Brain microvascular endothelial cell (primary cell): ENCODE results near the gene PELO.

Experiments
- DNase-seq: peaks from one replicate; pipeline ENCODE4 v3.0.0-alpha.2; 2020
- H3K27ac ChIP-seq: fragments of 250-450 bp; sonication (Bioruptor Pico); 2 replicates; pipeline ENCODE4 v1.5.1; 2020; ENCODE audit warnings: mild to moderate bottlenecking, moderate library complexity
- H3K27me3 ChIP-seq: fragments of 250-450 bp; sonication (Bioruptor Pico); replicated peaks from 2 replicates; pipeline ENCODE4 v1.5.1; 2020; ENCODE audit warnings: mild to moderate bottlenecking
- H3K36me3 ChIP-seq: fragments of 250-450 bp; sonication (Bioruptor Pico); replicated peaks from 2 replicates; pipeline ENCODE4 v1.5.1; 2020; ENCODE audit warnings: mild to moderate bottlenecking
- H3K4me3 ChIP-seq: 2 replicates; pipeline ENCODE4 v1.5.1; 2011; ENCODE audit warnings: low read depth, mild to moderate bottlenecking, control low read depth, low read length, moderate library complexity
- in situ Hi-C: cut with HindIII; loops from 2 replicates; pipeline ENCODE4 v1.10.0; 2017; ENCODE audit warnings: low sequenced_read_pairs, low pct_ligation_motif_present
- TF ChIP-seq, protein P1 (sequence below): IDR thresholded peaks from 2 replicates; pipeline ENCODE4 v1.5.1; 2011; ENCODE audit warnings: low read depth, mild to moderate bottlenecking, moderate library complexity, low read length, control low read depth, inconsistent platforms; ENCODE audit errors: missing control alignments

Gene PELO

DNA sequence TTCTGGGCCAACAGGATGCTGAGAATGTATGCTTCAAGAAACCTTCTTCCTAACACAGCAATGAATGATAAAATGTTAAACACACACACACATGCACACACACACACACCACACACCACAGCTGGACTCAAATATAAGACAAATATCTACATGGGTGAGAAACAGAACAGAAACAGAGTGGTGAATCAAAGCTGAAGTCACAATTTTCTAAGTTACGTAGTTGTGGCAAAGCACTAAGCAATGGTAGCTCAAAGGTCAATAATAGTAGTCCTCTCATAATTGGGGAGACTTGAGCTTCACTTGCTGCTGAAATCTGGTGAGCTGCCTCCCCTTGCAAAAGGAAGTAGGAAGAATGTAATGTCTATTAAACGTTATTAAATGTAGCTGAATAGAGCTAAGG is 33.7 kb upstream of the PELO start:
- TF ChIP-seq, protein P1, sequence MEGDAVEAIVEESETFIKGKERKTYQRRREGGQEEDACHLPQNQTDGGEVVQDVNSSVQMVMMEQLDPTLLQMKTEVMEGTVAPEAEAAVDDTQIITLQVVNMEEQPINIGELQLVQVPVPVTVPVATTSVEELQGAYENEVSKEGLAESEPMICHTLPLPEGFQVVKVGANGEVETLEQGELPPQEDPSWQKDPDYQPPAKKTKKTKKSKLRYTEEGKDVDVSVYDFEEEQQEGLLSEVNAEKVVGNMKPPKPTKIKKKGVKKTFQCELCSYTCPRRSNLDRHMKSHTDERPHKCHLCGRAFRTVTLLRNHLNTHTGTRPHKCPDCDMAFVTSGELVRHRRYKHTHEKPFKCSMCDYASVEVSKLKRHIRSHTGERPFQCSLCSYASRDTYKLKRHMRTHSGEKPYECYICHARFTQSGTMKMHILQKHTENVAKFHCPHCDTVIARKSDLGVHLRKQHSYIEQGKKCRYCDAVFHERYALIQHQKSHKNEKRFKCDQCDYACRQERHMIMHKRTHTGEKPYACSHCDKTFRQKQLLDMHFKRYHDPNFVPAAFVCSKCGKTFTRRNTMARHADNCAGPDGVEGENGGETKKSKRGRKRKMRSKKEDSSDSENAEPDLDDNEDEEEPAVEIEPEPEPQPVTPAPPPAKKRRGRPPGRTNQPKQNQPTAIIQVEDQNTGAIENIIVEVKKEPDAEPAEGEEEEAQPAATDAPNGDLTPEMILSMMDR: no peak
- Histone ChIP-seq H3K36me3 (no peaks in the 10 kb centered on the region), H3K27me3 (no peaks in the 10 kb centered on the region), H3K4me3 (no peak overlapping the region), H3K27ac (no peak overlapping the region)
- in situ Hi-C loops: no loop called here
- no peak for DNase-seq

DNA sequence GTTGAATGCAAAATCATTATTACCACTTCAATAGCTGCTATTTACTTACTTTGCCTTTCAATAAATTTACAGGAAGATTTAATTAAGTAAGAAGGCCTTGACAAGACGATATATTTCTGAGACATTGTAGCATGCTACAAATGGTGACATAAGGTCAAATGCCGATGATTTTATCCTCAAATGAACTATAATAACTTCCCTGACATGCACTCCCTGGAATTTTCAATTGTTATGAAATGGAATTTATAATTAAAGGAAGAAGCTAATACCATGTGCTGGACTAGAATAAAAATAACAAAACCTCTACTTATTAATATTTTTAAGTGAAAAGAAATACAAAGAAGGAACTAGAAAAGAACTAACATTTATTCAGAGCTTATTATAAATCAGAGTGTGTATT is 30.2 kb upstream of the PELO start:
- Histone ChIP-seq H3K27ac (peak overlapping the region; percentile 84), H3K36me3 (no peaks in the 10 kb centered on the region), H3K27me3 (no peaks in the 10 kb centered on the region), H3K4me3 (no peak overlapping the region)
- no peak for DNase-seq
- in situ Hi-C loops: no loop called here
- TF ChIP-seq, protein P1: no peak

DNA sequence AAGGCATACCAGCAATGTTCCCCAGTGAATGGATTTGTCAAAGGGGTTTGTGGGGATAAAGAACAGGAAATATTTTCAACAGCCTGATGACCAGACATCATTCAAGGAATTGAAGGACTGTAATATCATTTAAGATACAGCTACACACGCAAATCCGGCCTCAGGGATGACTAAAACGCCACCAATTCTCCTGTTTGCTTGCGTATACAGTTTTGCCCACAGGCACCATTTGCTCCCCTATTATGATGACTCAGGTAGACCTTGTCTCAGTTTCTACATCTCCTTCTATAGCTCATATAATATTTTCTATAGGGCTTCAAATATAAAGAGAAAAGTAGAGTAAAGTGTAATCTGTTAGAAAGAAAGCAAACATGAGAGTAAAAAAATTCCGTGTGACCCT is 29.7 kb upstream of the PELO start:
- H3K27ac ChIP-seq: peak overlapping the region; percentile 84
- H3K4me3 ChIP-seq: no peak overlapping the region
- TF ChIP-seq, protein P1: no peak
- H3K36me3 ChIP-seq: no peaks in the 10 kb centered on the region
- in situ Hi-C loops: no loop called here
- H3K27me3 ChIP-seq: no peaks in the 10 kb centered on the region
- peak; percentile 82 for DNase-seq

DNA sequence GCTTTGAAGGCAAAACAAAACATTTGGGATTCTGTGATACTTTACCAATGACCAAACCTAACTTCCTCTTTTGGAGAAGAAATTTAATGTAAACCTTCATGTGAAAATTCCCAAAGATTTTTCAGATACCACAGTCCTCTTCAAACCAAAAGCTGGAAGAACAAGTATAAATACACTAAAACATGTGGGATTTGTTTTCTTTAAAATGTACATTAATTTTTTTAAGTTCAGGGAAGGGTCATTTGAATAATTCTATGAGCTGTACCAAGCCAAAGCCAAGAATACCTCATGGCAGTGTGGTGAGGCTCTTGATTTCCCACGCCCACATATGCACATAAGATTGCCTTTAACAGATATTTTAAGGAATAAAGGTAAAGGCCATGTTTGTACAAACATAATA is 28.4 kb upstream of the PELO start:
- in situ Hi-C loops: no loop called here
- peak overlapping the region; percentile 84 for H3K27ac ChIP-seq
- peak; percentile 81 for DNase-seq
- H3K36me3 ChIP-seq: no peaks in the 10 kb centered on the region
- no peaks in the 10 kb centered on the region for H3K27me3 ChIP-seq
- TF ChIP-seq, protein P1: no peak
- no peak overlapping the region for H3K4me3 ChIP-seq

DNA sequence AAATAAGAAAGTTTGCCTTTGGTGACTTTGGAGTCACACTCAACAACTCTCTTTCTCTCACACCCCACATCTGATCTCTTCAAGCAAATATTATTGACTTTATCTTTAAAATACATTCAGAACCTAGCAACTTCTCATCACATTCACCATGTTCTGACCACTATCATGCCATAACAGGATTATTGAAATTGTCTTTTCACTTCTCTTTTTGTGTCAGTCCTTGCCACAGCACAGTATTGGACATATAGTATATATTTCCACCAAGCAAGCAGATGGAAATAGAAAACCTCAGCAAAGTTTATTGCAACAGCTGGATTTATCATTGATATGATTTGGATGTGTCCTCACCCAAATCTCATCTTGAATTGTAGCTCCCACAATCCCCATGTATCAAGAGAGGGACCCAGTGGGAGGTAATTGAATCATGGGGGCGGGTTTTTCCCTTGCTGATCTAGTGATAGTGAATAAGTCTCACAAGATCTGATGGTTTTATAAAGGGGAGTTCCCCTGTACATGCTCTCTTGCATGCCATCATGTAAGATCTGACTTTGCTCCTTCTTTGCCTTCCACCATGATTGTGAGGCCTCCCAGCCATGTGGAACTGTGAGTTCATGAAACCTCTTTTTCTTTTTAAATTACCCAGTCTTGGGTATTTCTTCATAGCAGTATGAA is 26.9 kb upstream of the PELO start:
- DNase-seq: peak; percentile 22
- in situ Hi-C loops: no loop called here

More for the DNA sequence above, 26.9 kb upstream of the PELO start:
- Histone ChIP-seq H3K4me3 (no peak overlapping the region), H3K27me3 (no peaks in the 10 kb centered on the region), H3K36me3 (no peaks in the 10 kb centered on the region), H3K27ac (no peak overlapping the region)
- TF ChIP-seq, protein P1: no peak
